Kidney epithelial cell (primary cell): Measurements from ENCODE around the gene TRIM6. TPM values are rescaled to one million over a fixed set of nuclear protein-coding genes. Genes with fewer than 3 reads are reported as not detected.

Source experiments
- DNase-seq: peaks from one replicate; pipeline ENCODE4 v3.0.0-alpha.2; 2010; ENCODE audit warnings: low read depth
- H3K27me3 ChIP-seq: 2 replicates; pipeline ENCODE4 v1.6.0; 2011; ENCODE audit warnings: low read length; ENCODE audit not compliant: control insufficient read depth, insufficient read depth
- H3K36me3 ChIP-seq: 2 replicates; pipeline ENCODE4 v1.5.1; 2011; ENCODE audit warnings: low read length; ENCODE audit not compliant: control insufficient read depth, insufficient read depth
- H3K4me3 ChIP-seq: 2 replicates; pipeline ENCODE4 v1.5.1; 2011; ENCODE audit warnings: low read depth, mild to moderate bottlenecking, control low read depth, low read length
- CTCF ChIP-seq: IDR thresholded peaks from 2 replicates; pipeline ENCODE4 v1.5.1; 2011; ENCODE audit warnings: mild to moderate bottlenecking, moderate library complexity, low read length, control low read depth, inconsistent platforms; ENCODE audit not compliant: insufficient read depth, poor library complexity, severe bottlenecking
- total RNA-seq: library from RNA; depleted of rRNA; stranded (reverse); fragments of >200 nt; gene quantifications from 2 replicates; pipeline ENCODE4 v1.2.3, GENCODE V29; 2015

Gene TRIM6
- total RNA-seq, result 3.4 and 4.9 TPM in 2 replicates

GRCh38 chr11:5596607-5597201, at the start of gene TRIM6:
TRIM6 (plus strand) TSS chr11:5596637; CDS start chr11:5596898, 261 bp downstream.
- TF ChIP-seq CTCF, result no peak
- Histone ChIP-seq H3K27me3 (no peaks in the 10 kb centered on the region), H3K4me3 (peak within 1 kb of the TSS; percentile 49), H3K36me3 (no peaks in the 10 kb centered on the region)
- no peak for DNase-seq

GRCh38 chr11:5547982-5548381, 48.5 kb upstream of the TRIM6 start:
- no peak for DNase-seq
- no peaks in the 10 kb centered on the region for H3K36me3 ChIP-seq
- H3K4me3 ChIP-seq, result no peak overlapping the region
- no peaks in the 10 kb centered on the region for H3K27me3 ChIP-seq
- TF ChIP-seq CTCF, result no peak

- no peak for DNase-seq
- H3K27me3 ChIP-seq, result no peaks in the 10 kb centered on the region
- no peak for TF ChIP-seq CTCF
- H3K4me3 ChIP-seq, result no peak within 1 kb of the TSS
- H3K36me3 ChIP-seq, result no peaks in the 10 kb centered on the region
Measured at GRCh38 chr11:5548440-5548839, 48.0 kb upstream of the TRIM6 start, which contains the start of gene OR52H1. OR52H1 (minus strand) TSS chr11:5548540; CDS start chr11:5545505, 3,035 bp downstream.

- Histone ChIP-seq H3K4me3 (no peak overlapping the region), H3K27me3 (no peaks in the 10 kb centered on the region), H3K36me3 (no peaks in the 10 kb centered on the region)
- no peak for TF ChIP-seq CTCF
- peak; percentile 51 for DNase-seq
Measured at GRCh38 chr11:5550440-5551095, 45.9 kb upstream of the TRIM6 start.

GRCh38 chr11:5553343-5553742, 43.1 kb upstream of the TRIM6 start:
- no peak overlapping the region for H3K4me3 ChIP-seq
- no peak for DNase-seq
- no peaks in the 10 kb centered on the region for H3K27me3 ChIP-seq
- H3K36me3 ChIP-seq, result no peaks in the 10 kb centered on the region
- TF ChIP-seq CTCF, result peak; percentile 11
